IMR-90 (cell line): ENCODE data around the gene LEUTX. TPM values are rescaled to one million over a fixed set of nuclear protein-coding genes. Genes with fewer than 3 reads are reported as not detected.

Experiments
- ATAC-seq: fragments of 200-7000 bp; cut with Tn5 transposase; 2 replicates; pipeline ENCODE4 v1.9.1; 2020; ENCODE audit warnings: low read depth, mild to moderate bottlenecking, moderate library complexity
- BruUV-seq: library from RNA; stranded (reverse); fragments of 400-500 nt; replicated peaks from 2 replicates; lab custom pipeline; 2021; lab: Mats Ljungman, UMichigan
- CTCF ChIA-PET: fragments of 300-600 bp; formaldehyde crosslinking; extraction: SDS; loops from one replicate; lab custom pipeline; 2021; ENCODE audit warnings: antibody characterized with exemption; lab: Yijun Ruan, JAX
- POLR2A ChIA-PET: fragments of 300-600 bp; sonication (Branson Sonifier 250); formaldehyde crosslinking; loops from one replicate; lab custom pipeline; 2022; ENCODE audit warnings: antibody characterized with exemption; ENCODE audit not compliant: unreplicated experiment; lab: Charles Lee
- DNase-seq: peaks from one replicate; pipeline ENCODE4 v3.0.0; 2013
- H2AFZ ChIP-seq: replicated peaks from 2 replicates; pipeline ENCODE3; 2013; ENCODE audit warnings: low read length, mild to moderate bottlenecking; ENCODE audit not compliant: poor library complexity
- H2AK5ac ChIP-seq: 2 replicates; pipeline ENCODE4 v1.6.1; 2013; ENCODE audit warnings: low read depth, low read length, inconsistent platforms
- H2AK9ac ChIP-seq: replicated peaks from 2 replicates; pipeline ENCODE3; 2013; ENCODE audit warnings: mild to moderate bottlenecking, low read depth, low read length, moderate library complexity; ENCODE audit not compliant: poor library complexity
- H2BK120ac ChIP-seq: 2 replicates; pipeline ENCODE4 v1.6.1; 2013; ENCODE audit warnings: low read depth, low read length, inconsistent platforms
- H2BK15ac ChIP-seq: 3 replicates; pipeline ENCODE4 v1.6.1; 2013; ENCODE audit warnings: low read depth, low read length, inconsistent platforms
- H2BK20ac ChIP-seq: 2 replicates; pipeline ENCODE4 v1.6.1; 2013; ENCODE audit warnings: low read depth, mild to moderate bottlenecking, inconsistent platforms, low read length, moderate library complexity
- H2BK5ac ChIP-seq: 2 replicates; pipeline ENCODE4 v1.6.1; 2013; ENCODE audit warnings: mild to moderate bottlenecking, low read depth, low read length, inconsistent platforms; ENCODE audit not compliant: poor library complexity, severe bottlenecking
- H3K14ac ChIP-seq: replicated peaks from 2 replicates; pipeline ENCODE4 v1.6.1; 2013; ENCODE audit warnings: low read depth, low read length, inconsistent platforms
- H3K18ac ChIP-seq: 2 replicates; pipeline ENCODE4 v1.6.1; 2013; ENCODE audit warnings: low read depth, low read length, control low read depth
- H3K23ac ChIP-seq: 2 replicates; pipeline ENCODE4 v1.6.1; 2013; ENCODE audit warnings: low read depth, low read length, inconsistent platforms
- H3K27ac ChIP-seq: 2 replicates; pipeline ENCODE4 v1.5.1; 2013; ENCODE audit warnings: mild to moderate bottlenecking, control low read depth, low read length; ENCODE audit not compliant: insufficient read depth
- H3K27me3 ChIP-seq: 2 replicates; pipeline ENCODE4 v1.6.1; 2013; ENCODE audit warnings: low read length; ENCODE audit not compliant: control insufficient read depth, insufficient read depth
- H3K36me3 ChIP-seq: 2 replicates; pipeline ENCODE4 v1.6.1; 2013; ENCODE audit warnings: low read length, mixed read lengths; ENCODE audit not compliant: control insufficient read depth, insufficient read depth
- H3K4ac ChIP-seq: 2 replicates; pipeline ENCODE4 v1.6.1; 2013; ENCODE audit warnings: low read depth, low read length, inconsistent platforms
- H3K4me1 ChIP-seq: 2 replicates; pipeline ENCODE4 v1.6.1; 2013; ENCODE audit warnings: low read length, mixed read lengths; ENCODE audit not compliant: control insufficient read depth, insufficient read depth
- H3K4me2 ChIP-seq: 2 replicates; pipeline ENCODE4 v1.6.1; 2013; ENCODE audit warnings: low read depth, mild to moderate bottlenecking, control low read depth, low read length, moderate library complexity
- H3K4me3 ChIP-seq: 2 replicates; pipeline ENCODE4 v1.5.1; 2013; ENCODE audit warnings: low read depth, mild to moderate bottlenecking, control low read depth, low read length, moderate library complexity; ENCODE audit not compliant: insufficient read depth
- H3K56ac ChIP-seq: 2 replicates; pipeline ENCODE4 v1.6.1; 2013; ENCODE audit warnings: low read length, inconsistent platforms; ENCODE audit not compliant: insufficient read depth; ENCODE audit errors: extremely low read depth
- H3K79me1 ChIP-seq, 2 experiments: 2 replicates each; pipeline ENCODE4 v1.6.1; 2013; ENCODE audit warnings: low read length in 2 of 2, inconsistent platforms in 1 of 2, low read depth in 1 of 2
- H3K9ac ChIP-seq: 2 replicates; pipeline ENCODE4 v1.6.1; 2013; ENCODE audit warnings: low read depth, low read length, control low read depth
- H3K9me1 ChIP-seq: 2 replicates; pipeline ENCODE4 v1.6.1; 2013; ENCODE audit warnings: low read length, inconsistent platforms; ENCODE audit not compliant: insufficient read depth
- H3K9me3 ChIP-seq: 2 replicates; pipeline ENCODE4 v1.6.1; 2013; ENCODE audit warnings: low read length; ENCODE audit not compliant: control insufficient read depth, insufficient read depth
- H4K20me1 ChIP-seq: 2 replicates; pipeline ENCODE4 v1.6.1; 2013; ENCODE audit warnings: low read length, inconsistent platforms; ENCODE audit not compliant: insufficient read depth
- H4K5ac ChIP-seq: 2 replicates; pipeline ENCODE4 v1.6.1; 2013; ENCODE audit warnings: mild to moderate bottlenecking, low read depth, low read length, control low read depth
- H4K8ac ChIP-seq, 2 experiments: 2 replicates each; pipeline ENCODE4 v1.6.1; 2013; ENCODE audit warnings: low read depth in 2 of 2, low read length in 2 of 2, control low read depth in 1 of 2, inconsistent platforms in 1 of 2
- H4K91ac ChIP-seq: 2 replicates; pipeline ENCODE4 v1.6.1; 2013; ENCODE audit warnings: low read depth, low read length, inconsistent platforms; ENCODE audit not compliant: insufficient read depth
- BHLHE40 ChIP-seq: fragments of 150-350 bp; IDR thresholded peaks from 2 replicates; pipeline ENCODE4 v1.6.1; 2016; ENCODE audit warnings: mild to moderate bottlenecking, low read depth, low read length
- CEBPB ChIP-seq: IDR thresholded peaks from 2 replicates; pipeline ENCODE4 v1.6.1; 2012; ENCODE audit warnings: low read depth, low read length, improper control_type of control experiment
- CHD1 ChIP-seq: IDR thresholded peaks from 2 replicates; pipeline ENCODE4 v1.6.1; 2012; ENCODE audit warnings: low read depth, low read length, improper control_type of control experiment
- CTCF ChIP-seq: conservative IDR thresholded peaks from 2 replicates; pipeline ENCODE4 v1.5.1; 2012; ENCODE audit warnings: mild to moderate bottlenecking, low read depth, low read length, improper control_type of control experiment
- ELK1 ChIP-seq: fragments of 150-350 bp; IDR thresholded peaks from 2 replicates; pipeline ENCODE4 v1.6.1; 2016; ENCODE audit warnings: low read depth, mild to moderate bottlenecking, low read length, moderate library complexity, borderline replicate concordance
- FOS ChIP-seq: fragments of 150-350 bp; IDR thresholded peaks from 2 replicates; pipeline ENCODE4 v1.6.1; 2016; ENCODE audit warnings: low read depth, low read length
- MAFK ChIP-seq: IDR thresholded peaks from 2 replicates; pipeline ENCODE4 v1.6.1; 2012; ENCODE audit warnings: low read depth, low read length, improper control_type of control experiment
- MAZ ChIP-seq: IDR thresholded peaks from 2 replicates; pipeline ENCODE4 v1.6.1; 2012; ENCODE audit warnings: low read depth, mild to moderate bottlenecking, low read length, improper control_type of control experiment, moderate library complexity, borderline replicate concordance
- MXI1 ChIP-seq: IDR thresholded peaks from 2 replicates; pipeline ENCODE4 v1.6.1; 2012; ENCODE audit warnings: low read depth, mild to moderate bottlenecking, low read length, moderate library complexity, borderline replicate concordance
- NFE2L2 ChIP-seq: fragments of 150-350 bp; IDR thresholded peaks from 2 replicates; pipeline ENCODE4 v1.6.1; 2016; ENCODE audit warnings: low read depth, mild to moderate bottlenecking, low read length
- POLR2A ChIP-seq: IDR thresholded peaks from 2 replicates; pipeline ENCODE4 v1.6.1; 2012; ENCODE audit warnings: mild to moderate bottlenecking, low read depth, low read length
- RAD21 ChIP-seq: IDR thresholded peaks from 2 replicates; pipeline ENCODE4 v1.6.1; 2012; ENCODE audit warnings: low read length, improper control_type of control experiment
- RCOR1 ChIP-seq: IDR thresholded peaks from 2 replicates; pipeline ENCODE4 v1.6.1; 2012; ENCODE audit warnings: mild to moderate bottlenecking, low read length, improper control_type of control experiment; ENCODE audit not compliant: insufficient replicate concordance
- RFX5 ChIP-seq: IDR thresholded peaks from 2 replicates; pipeline ENCODE4 v1.8.0; 2012; ENCODE audit warnings: low read depth, mild to moderate bottlenecking, low read length, moderate library complexity
- SMC3 ChIP-seq: fragments of 150-350 bp; IDR thresholded peaks from 2 replicates; pipeline ENCODE4 v1.6.1; 2016; ENCODE audit warnings: low read depth, mild to moderate bottlenecking, antibody characterized with exemption, low read length, moderate library complexity
- WGBS, 2 experiments: methylation state at CpG; one replicate each; pipeline versions ENCODE4 v1.1.5 to v1.1.7; 2013; ENCODE audit warnings: missing lambda C conversion rate in 2 of 2; ENCODE audit not compliant: insufficient read length in 1 of 2; ENCODE audit errors: extremely low coverage in 2 of 2; 5-methylcytosine and 5-hydroxymethylcytosine counted together
- dilution Hi-C: fragments of 300-500 bp; cut with HindIII; formaldehyde crosslinking; loops from one replicate; pipeline ENCODE4 v1.14.3; 2018; ENCODE audit warnings: low sequenced_read_pairs; ENCODE audit not compliant: unreplicated experiment
- in situ Hi-C: fragments of 300-500 bp; cut with MboI; formaldehyde crosslinking; loops from 3 replicates; pipeline ENCODE4 v1.14.3; 2019; ENCODE audit warnings: low sequenced_read_pairs, inconsistent platforms, mixed read lengths
- intact Hi-C: fragments of 100-400 bp; cut with micrococcal nuclease; formaldehyde crosslinking; loops from 2 replicates; pipeline ENCODE4 v1.10.0; 2022
- polyA plus RNA-seq, 3 experiments: library from polyadenylated mRNA; depleted of rRNA; stranded (reverse); fragments of >200 nt; gene quantifications; 2 replicates each; pipeline ENCODE4 v1.2.3, GENCODE V29; 2012; ENCODE audit warnings: low replicate concordance in 1 of 3
- total RNA-seq: library from RNA; depleted of rRNA; stranded (reverse); fragments of >200 nt; gene quantifications from 2 replicates; pipeline ENCODE4 v1.2.3, GENCODE V29; 2012
- TF ChIP-seq, protein P1 (sequence below): fragments of 150-350 bp; IDR thresholded peaks from 2 replicates; pipeline ENCODE4 v1.6.1; 2017; ENCODE audit warnings: mild to moderate bottlenecking, antibody characterized with exemption, low read length, low read depth

The LEUTX gene
- total and polyA plus RNA-seq, 2 of the 4 experiments (the other 2 are of a cell fraction): not detected

DNA sequence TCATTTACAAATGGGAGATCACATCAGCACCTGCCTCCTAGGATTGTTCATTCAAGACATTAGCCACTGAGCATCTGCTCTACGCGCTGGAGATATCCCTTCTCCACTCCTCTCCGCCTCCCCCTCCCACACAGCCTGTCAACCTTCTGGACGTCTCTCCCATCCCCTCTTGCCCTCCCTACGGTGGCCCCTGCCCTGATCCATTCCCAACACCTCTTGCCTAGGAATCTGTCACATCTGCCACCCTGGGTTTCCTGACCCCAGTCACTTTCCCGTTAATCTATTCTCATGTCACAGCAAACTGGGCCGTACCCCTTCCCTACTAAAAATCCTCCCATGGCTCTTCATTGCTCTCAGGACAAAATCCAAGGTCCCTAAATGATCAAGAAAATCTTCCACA is 45.0 kb downstream of the LEUTX start:
- peak overlapping the region; percentile 81 for H3K9ac ChIP-seq
- TF ChIP-seq ELK1: no peak
- no peak for TF ChIP-seq CHD1
- TF ChIP-seq, protein P1, sequence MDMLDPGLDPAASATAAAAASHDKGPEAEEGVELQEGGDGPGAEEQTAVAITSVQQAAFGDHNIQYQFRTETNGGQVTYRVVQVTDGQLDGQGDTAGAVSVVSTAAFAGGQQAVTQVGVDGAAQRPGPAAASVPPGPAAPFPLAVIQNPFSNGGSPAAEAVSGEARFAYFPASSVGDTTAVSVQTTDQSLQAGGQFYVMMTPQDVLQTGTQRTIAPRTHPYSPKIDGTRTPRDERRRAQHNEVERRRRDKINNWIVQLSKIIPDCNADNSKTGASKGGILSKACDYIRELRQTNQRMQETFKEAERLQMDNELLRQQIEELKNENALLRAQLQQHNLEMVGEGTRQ: no peak
- TF ChIP-seq MAZ: no peak
- no peak for TF ChIP-seq CEBPB
- TF ChIP-seq RCOR1: no peak
- TF ChIP-seq NFE2L2: no peak
- TF ChIP-seq RFX5: no peak
- TF ChIP-seq SMC3: no peak
- no peak for TF ChIP-seq MXI1
- TF ChIP-seq CTCF: no peak
- no peak for TF ChIP-seq RAD21
- TF ChIP-seq POLR2A: no peak
- TF ChIP-seq FOS: no peak
- TF ChIP-seq BHLHE40: no peak
- TF ChIP-seq MAFK: no peak
- intact Hi-C loops: loop anchor here (5.0 kb wide), 1 partner anchor 281 kb away; the partner anchor contains the start of gene EID2

More for the DNA sequence above, 45.0 kb downstream of the LEUTX start:
- H4K8ac ChIP-seq: peak overlapping the region; percentile 36 to 73; a peak in 3 of 4 replicates
- no peaks in the 10 kb centered on the region for H3K9me3 ChIP-seq
- H3K18ac ChIP-seq: no peak overlapping the region
- H3K14ac ChIP-seq: peak overlapping the region; percentile 80
- H3K4ac ChIP-seq: no peak overlapping the region
- no peak overlapping the region for H2BK120ac ChIP-seq
- H4K91ac ChIP-seq: no peak overlapping the region; the same call in 1 of the 2 replicates
- H3K27ac ChIP-seq: no peak overlapping the region
- DNase-seq: no peak
- peak overlapping the region; percentile 65 for H2AFZ ChIP-seq
- H2BK15ac ChIP-seq: no peak overlapping the region
- dilution Hi-C loops: no loop called here
- CTCF ChIA-PET: no interaction called here
- 0 out of 2 replicates have a peak overlapping the region, but pooled peaks have one; percentile 56 for H2AK5ac ChIP-seq
- H3K79me1 ChIP-seq: peaks cover 8 to 16% of the 10 kb centered on the region in 2 experiments
- H2AK9ac ChIP-seq: peak overlapping the region; percentile 23
- peak overlapping the region; percentile 61 for H3K56ac ChIP-seq
- peak overlapping the region; percentile 82 for H3K4me2 ChIP-seq
- no peaks in the 10 kb centered on the region for H3K27me3 ChIP-seq
- H4K20me1 ChIP-seq: no peaks in the 10 kb centered on the region; the same call in 1 of the 2 replicates
- H4K5ac ChIP-seq: peak overlapping the region; percentile 5; the same call in 1 of the 2 replicates
- WGBS, 2 experiments: 32% methylated on average over 7 of the region's 7 CpGs; no CpG with 5 or more reads in 1 of the 2 experiments
- peak overlapping the region; percentile 60 for H3K4me3 ChIP-seq
- no peak overlapping the region for H2BK5ac ChIP-seq
- H2BK20ac ChIP-seq: no peak overlapping the region
- in situ Hi-C loops: no loop called here
- peaks cover 19% of the 10 kb centered on the region; the same call in 1 of the 2 replicates for H3K36me3 ChIP-seq
- peaks cover 8% of the 10 kb centered on the region; the same call in 1 of the 2 replicates for H3K9me1 ChIP-seq
- no TSS peak for BruUV-seq
- ATAC-seq: no peak
- POLR2A ChIA-PET: no interaction called here
- H3K4me1 ChIP-seq: peaks cover 5% of the 10 kb centered on the region
- H3K23ac ChIP-seq: peak overlapping the region; percentile 63; the same call in 1 of the 2 replicates
